ENCODE results near the gene ABCC9. TPM values are rescaled to one million over a fixed set of nuclear protein-coding genes. Genes with fewer than 3 reads are reported as not detected.

ABCC9 gene
- total RNA-seq, 1 donor from 2014 or later, result 24.6 TPM

DNA sequence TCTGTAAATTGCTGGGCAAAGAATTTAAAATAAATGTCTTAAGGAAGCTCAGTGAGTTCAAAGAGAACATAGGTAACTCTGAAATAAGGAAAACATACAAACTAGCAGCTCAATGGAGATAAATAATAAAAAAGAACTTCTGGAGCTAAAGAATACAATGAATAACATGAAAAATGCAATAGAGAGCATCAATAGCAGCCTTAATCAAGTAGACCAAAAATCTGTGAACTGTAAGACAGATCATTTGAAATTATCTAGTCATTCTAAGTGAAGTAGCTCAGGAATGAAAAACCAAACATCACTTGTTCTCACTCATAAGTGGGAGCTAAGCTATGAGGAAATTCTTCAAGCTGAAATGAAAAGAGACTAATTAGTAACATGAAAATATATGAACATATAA lies 5.8 kb upstream of the ABCC9 start:
- Histone ChIP-seq H3K27me3 (no peaks in the 10 kb centered on the region), H3K27ac (no peak overlapping the region), H3K4me3 (no peak overlapping the region), H3K9me3 (no peaks in the 10 kb centered on the region), H3K4me1 (no peaks in the 10 kb centered on the region), H3K36me3 (no peaks in the 10 kb centered on the region)
- no peak for TF ChIP-seq POLR2A (IDR thresholded peaks at IDR 0.05)
- TF ChIP-seq POLR2AphosphoS5 (IDR thresholded peaks at IDR 0.05; ENCODE audit: insufficient read depth in 1 of 2, low read depth in 1 of 2), result no peak
- TF ChIP-seq, protein P1, sequence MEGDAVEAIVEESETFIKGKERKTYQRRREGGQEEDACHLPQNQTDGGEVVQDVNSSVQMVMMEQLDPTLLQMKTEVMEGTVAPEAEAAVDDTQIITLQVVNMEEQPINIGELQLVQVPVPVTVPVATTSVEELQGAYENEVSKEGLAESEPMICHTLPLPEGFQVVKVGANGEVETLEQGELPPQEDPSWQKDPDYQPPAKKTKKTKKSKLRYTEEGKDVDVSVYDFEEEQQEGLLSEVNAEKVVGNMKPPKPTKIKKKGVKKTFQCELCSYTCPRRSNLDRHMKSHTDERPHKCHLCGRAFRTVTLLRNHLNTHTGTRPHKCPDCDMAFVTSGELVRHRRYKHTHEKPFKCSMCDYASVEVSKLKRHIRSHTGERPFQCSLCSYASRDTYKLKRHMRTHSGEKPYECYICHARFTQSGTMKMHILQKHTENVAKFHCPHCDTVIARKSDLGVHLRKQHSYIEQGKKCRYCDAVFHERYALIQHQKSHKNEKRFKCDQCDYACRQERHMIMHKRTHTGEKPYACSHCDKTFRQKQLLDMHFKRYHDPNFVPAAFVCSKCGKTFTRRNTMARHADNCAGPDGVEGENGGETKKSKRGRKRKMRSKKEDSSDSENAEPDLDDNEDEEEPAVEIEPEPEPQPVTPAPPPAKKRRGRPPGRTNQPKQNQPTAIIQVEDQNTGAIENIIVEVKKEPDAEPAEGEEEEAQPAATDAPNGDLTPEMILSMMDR (IDR thresholded peaks at IDR 0.05), result no peak
- intact Hi-C loops (cut with DNase I), result no loop called here
- DNase-seq (ENCODE audit: extremely low spot score in 2 of 2), result no peak

DNA sequence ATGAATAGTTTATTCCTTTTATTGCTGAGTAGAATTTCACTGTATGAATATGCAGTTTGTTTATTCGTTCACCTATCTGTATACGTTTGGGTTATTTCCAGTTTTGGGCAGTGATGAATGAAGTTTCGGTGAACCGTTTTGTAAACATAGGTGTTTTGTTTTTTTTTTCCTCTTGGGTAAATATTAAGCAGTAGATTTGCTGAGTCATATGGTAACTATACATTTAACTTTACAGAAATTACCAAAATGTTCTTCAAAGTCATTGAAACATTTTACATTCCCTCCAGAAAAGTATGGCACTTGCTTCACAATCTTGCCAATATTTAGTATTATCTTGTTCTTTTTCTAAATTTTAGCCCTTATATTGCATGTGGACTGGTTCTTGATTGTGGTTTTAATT lies 3.8 kb upstream of the ABCC9 start:
- H3K27ac ChIP-seq, result no peak overlapping the region
- H3K4me3 ChIP-seq, result no peak overlapping the region
- no peaks in the 10 kb centered on the region for H3K27me3 ChIP-seq
- H3K9me3 ChIP-seq, result no peaks in the 10 kb centered on the region
- no peaks in the 10 kb centered on the region for H3K36me3 ChIP-seq
- peaks cover 1% of the 10 kb centered on the region for H3K4me1 ChIP-seq
- intact Hi-C loops (cut with DNase I), result no loop called here
- TF ChIP-seq POLR2AphosphoS5 (IDR thresholded peaks at IDR 0.05; ENCODE audit: insufficient read depth in 1 of 2, low read depth in 1 of 2), result no peak
- TF ChIP-seq POLR2A (IDR thresholded peaks at IDR 0.05), result no peak
- TF ChIP-seq, protein P1 (IDR thresholded peaks at IDR 0.05), result no peak
- no peak for DNase-seq (ENCODE audit: extremely low spot score in 2 of 2)

DNA sequence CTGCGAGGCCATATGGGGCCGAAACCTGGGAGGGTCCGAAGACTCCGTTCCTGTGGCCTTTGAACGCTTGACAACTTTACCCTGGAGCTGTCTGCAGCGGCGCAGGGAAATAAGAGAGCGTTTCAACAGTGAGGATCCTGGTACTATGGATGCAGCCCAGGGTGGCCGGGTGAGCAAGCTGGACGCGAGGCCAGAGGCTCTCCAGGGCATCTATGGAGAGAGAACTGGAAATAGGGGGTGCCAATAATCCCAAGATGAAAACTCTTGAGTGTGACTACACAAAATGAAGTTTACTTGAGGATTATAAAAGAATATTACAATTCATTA lies 1.1 kb upstream of the ABCC9 start:
- TF ChIP-seq, protein P1 (IDR thresholded peaks at IDR 0.05), result no peak
- TF ChIP-seq POLR2AphosphoS5 (IDR thresholded peaks at IDR 0.05; ENCODE audit: insufficient read depth in 1 of 2, low read depth in 1 of 2) (no peak), POLR2A (IDR thresholded peaks at IDR 0.05) (no peak)
- intact Hi-C loops (cut with DNase I), result loop anchor here (5.0 kb wide), 1 partner anchor 115 kb away; no protein-coding TSS in a partner anchor
- H3K4me1 ChIP-seq, result peaks cover 15% of the 10 kb centered on the region
- peak overlapping the region; percentile 47 to 50 for H3K4me3 ChIP-seq
- no peaks in the 10 kb centered on the region for H3K27me3 ChIP-seq
- no peaks in the 10 kb centered on the region for H3K36me3 ChIP-seq
- no peak for DNase-seq (ENCODE audit: extremely low spot score in 2 of 2)
- H3K9me3 ChIP-seq, result no peaks in the 10 kb centered on the region
- peak overlapping the region; percentile 85 for H3K27ac ChIP-seq

DNA sequence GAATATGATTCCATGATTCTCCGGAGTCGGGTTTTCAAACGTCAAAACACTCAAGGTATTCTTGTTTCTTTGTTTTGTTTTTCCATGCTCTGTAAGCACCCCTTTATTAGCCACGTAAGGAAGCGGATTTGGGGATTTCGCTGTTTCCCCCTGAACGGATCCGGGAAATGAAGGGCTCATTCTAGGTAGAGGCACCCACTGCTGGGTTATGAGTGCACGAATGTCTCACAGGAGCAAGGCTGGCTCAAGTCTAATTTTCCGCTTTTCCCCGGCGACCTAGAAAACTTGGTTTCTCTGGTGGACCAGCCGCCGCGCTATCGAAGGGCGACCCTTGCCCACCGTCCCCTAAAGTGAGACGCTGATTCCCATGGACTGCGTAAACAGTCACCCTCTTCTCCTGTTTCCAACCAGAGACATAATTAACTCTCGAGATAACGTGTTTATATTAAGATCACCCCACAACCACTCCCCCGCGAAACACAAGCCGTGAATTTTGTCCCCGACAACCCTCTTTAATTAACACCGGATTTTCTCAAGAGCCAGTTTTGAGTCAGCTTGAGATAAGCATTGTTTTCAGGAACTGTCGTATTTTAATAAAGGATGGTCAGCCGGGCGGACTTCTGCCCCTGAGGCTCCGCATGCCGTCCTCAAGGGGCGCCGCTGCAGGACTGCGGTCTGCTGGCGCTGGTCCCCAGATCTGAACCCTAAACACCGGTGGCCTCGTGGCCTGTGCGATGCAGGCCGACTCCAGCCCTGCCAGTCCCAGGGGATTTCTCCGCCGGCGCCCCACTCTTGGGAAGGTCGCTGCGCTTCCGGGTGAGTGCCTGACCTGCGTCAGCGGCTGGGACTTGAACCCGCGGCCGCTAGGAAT lies 515 bp upstream of the ABCC9 start:
- peak overlapping the region; percentile 47 to 50 for H3K4me3 ChIP-seq
- intact Hi-C loops (cut with DNase I), result loop anchor here (5.0 kb wide), 1 partner anchor 114 kb away; no protein-coding TSS in a partner anchor
- H3K9me3 ChIP-seq, result no peaks in the 10 kb centered on the region
- no peak for DNase-seq (ENCODE audit: extremely low spot score in 2 of 2)
- H3K27ac ChIP-seq, result peak overlapping the region; percentile 85
- no peaks in the 10 kb centered on the region for H3K27me3 ChIP-seq
- no peaks in the 10 kb centered on the region for H3K36me3 ChIP-seq
- H3K4me1 ChIP-seq, result peaks cover 15% of the 10 kb centered on the region
- TF ChIP-seq, protein P1 (IDR thresholded peaks at IDR 0.05), result peak in 1 of 3 experiments; percentile 17
- TF ChIP-seq POLR2AphosphoS5 (IDR thresholded peaks at IDR 0.05; ENCODE audit: insufficient read depth in 1 of 2, low read depth in 1 of 2), result peak in 1 of 2 donors; percentile 81
- TF ChIP-seq POLR2A (IDR thresholded peaks at IDR 0.05), result no peak

DNA sequence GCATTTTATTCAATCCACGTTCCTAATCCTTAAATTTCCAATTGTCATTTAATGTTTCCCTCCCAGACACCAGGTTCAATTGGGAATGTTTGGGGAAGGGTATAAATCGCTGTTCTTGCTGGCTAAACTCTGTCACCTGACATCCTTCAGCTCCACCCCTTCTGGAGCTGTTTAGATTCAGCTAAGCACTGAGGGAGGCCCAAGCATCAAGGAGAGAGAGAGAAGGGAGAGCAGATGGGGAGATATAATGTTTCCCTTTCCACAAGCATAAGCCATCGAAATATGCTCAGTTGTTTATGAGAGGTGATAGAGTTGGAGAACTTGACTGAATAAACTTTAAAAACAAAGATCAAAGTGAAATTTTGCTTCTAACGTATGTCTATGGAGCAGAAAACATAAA lies 1.8 kb downstream of the ABCC9 start:
- TF ChIP-seq POLR2AphosphoS5 (IDR thresholded peaks at IDR 0.05; ENCODE audit: insufficient read depth in 1 of 2, low read depth in 1 of 2) (no peak), POLR2A (IDR thresholded peaks at IDR 0.05) (no peak)
- TF ChIP-seq, protein P1 (IDR thresholded peaks at IDR 0.05), result no peak
- no peak for DNase-seq (ENCODE audit: extremely low spot score in 2 of 2)
- Histone ChIP-seq H3K4me3 (peak overlapping the region; percentile 47 to 50), H3K27ac (peak overlapping the region; percentile 65), H3K9me3 (no peaks in the 10 kb centered on the region), H3K4me1 (peaks cover 15% of the 10 kb centered on the region), H3K27me3 (no peaks in the 10 kb centered on the region), H3K36me3 (no peaks in the 10 kb centered on the region)
- intact Hi-C loops (cut with DNase I), result no loop called here
